Measurements from ENCODE around the gene ZNF414. TPM values are rescaled to one million over a fixed set of nuclear protein-coding genes. Genes with fewer than 3 reads are reported as not detected.
"Not testable (repeated sequence)": the region's sequence is repeated elsewhere in the genome, so short reads cannot be mapped to it uniquely, and the experiment has no call there.

The ZNF414 gene
- total RNA-seq (10 to 100 TPM; 15.4 to 19.2 TPM), polyA plus RNA-seq (ENCODE audit: insufficient read length in 6 of 6) (10 to 100 TPM; 17.0 to 32.4 (median 18.6) TPM)
- long read RNA-seq, donor 1, transcript ZNF414-202 (8 exons, 2,300 nt) = major isoform, 5 of 14 reads
- long read RNA-seq, donor 1, partial matches to known transcripts = 5 of 14 reads
- long read RNA-seq, donor 1, other reads (novel, unspliced or antisense) = 0 of 14 reads
- long read RNA-seq, donor 2, transcript ZNF414-202 (8 exons, 2,300 nt) = major isoform, 5 of 14 reads
- long read RNA-seq, donor 2, partial matches to known transcripts = 5 of 14 reads
- long read RNA-seq, donor 2, other reads (novel, unspliced or antisense) = 0 of 14 reads
- long read RNA-seq, donor 3, partial matches to known transcripts = 0 of 1 reads
- long read RNA-seq, donor 3, other reads (novel, unspliced or antisense) = 0 of 1 reads
- long read RNA-seq, donor 4, partial matches to known transcripts = 0 of 1 reads
- long read RNA-seq, donor 4, other reads (novel, unspliced or antisense) = 0 of 1 reads
- long read RNA-seq, donor 5, transcript ZNF414-202 (8 exons, 2,300 nt) = major isoform, 5 of 7 reads
- long read RNA-seq, donor 5, partial matches to known transcripts = 0 of 7 reads
- long read RNA-seq, donor 5, other reads (novel, unspliced or antisense) = 0 of 7 reads
- long read RNA-seq, donor 6, partial matches to known transcripts = 0 of 1 reads
- long read RNA-seq, donor 6, other reads (novel, unspliced or antisense) = 0 of 1 reads
- long read RNA-seq, donor 7, partial matches to known transcripts = 0 of 3 reads
- long read RNA-seq, donor 7, other reads (novel, unspliced or antisense) = 0 of 3 reads
- long read RNA-seq, donor 8, transcript ZNF414-202 (8 exons, 2,300 nt) = major isoform, 8 of 16 reads
- long read RNA-seq, donor 8, partial matches to known transcripts = 5 of 16 reads
- long read RNA-seq, donor 8, other reads (novel, unspliced or antisense) = 0 of 16 reads
- long read RNA-seq, donor 9 = 0 reads
- long read RNA-seq, donor 10, partial matches to known transcripts = 0 of 1 reads
- long read RNA-seq, donor 10, other reads (novel, unspliced or antisense) = 1 of 1 reads
- long read RNA-seq, donor 11 = 0 reads
- long read RNA-seq, donor 12, transcript ZNF414-202 (8 exons, 2,300 nt) = major isoform, 5 of 5 reads
- long read RNA-seq, donor 12, partial matches to known transcripts = 0 of 5 reads
- long read RNA-seq, donor 12, other reads (novel, unspliced or antisense) = 0 of 5 reads

- peaks cover 0 to 14% of the 10 kb centered on the region in 2 donors for H3K36me3 ChIP-seq
- peak within 1 kb of the TSS; percentile 56 to 66 for H3K4me3 ChIP-seq
- DNase-seq = peak; percentile 95 to 97 (median 96)
- peaks cover 8 to 67% of the 10 kb centered on the region in 2 donors for H3K4me1 ChIP-seq
- no peaks in the 10 kb centered on the region for H3K9me3 ChIP-seq
- H3K27ac ChIP-seq = peak within 1 kb of the TSS; percentile 97 to 99
- ATAC-seq = peak; percentile 92
- no peaks in the 10 kb centered on the region for H3K27me3 ChIP-seq
- TF ChIP-seq CTCF (IDR thresholded peaks at IDR 0.05) = no peak
- intact Hi-C loops (cut with DNase I) = no loop called here
Measured at GRCh38 chr19:8513687-8514504, at the start of gene ZNF414. Gene ZNF414 (minus strand): TSS chr19:8514167. CDS start chr19:8514046, 121 bp downstream.

- Histone ChIP-seq H3K4me1 (peaks cover 0 to 71% of the 10 kb centered on the region in 2 donors), H3K4me3 (no peak overlapping the region), H3K27me3 (no peaks in the 10 kb centered on the region), H3K9me3 (no peaks in the 10 kb centered on the region), H3K36me3 (no peaks in the 10 kb centered on the region), H3K27ac (peak overlapping the region in 1 of 2 donors; percentile 5)
- no peak for ATAC-seq
- no peak for TF ChIP-seq CTCF (IDR thresholded peaks at IDR 0.05)
- DNase-seq = no peak
- intact Hi-C loops (cut with DNase I) = no loop called here
Measured at GRCh38 chr19:8561075-8561764, 47.3 kb upstream of the ZNF414 start.

GRCh38 chr19:8558325-8558724 is 44.4 kb upstream of the ZNF414 start:
- H3K36me3 ChIP-seq = peaks cover 0 to 24% of the 10 kb centered on the region in 2 donors
- DNase-seq = no peak
- no peak for TF ChIP-seq CTCF (IDR thresholded peaks at IDR 0.05)
- H3K27me3 ChIP-seq = no peaks in the 10 kb centered on the region
- no peak for ATAC-seq
- no peak overlapping the region for H3K4me3 ChIP-seq
- H3K4me1 ChIP-seq = peaks cover 0 to 45% of the 10 kb centered on the region in 2 donors
- H3K27ac ChIP-seq = no peak overlapping the region
- intact Hi-C loops (cut with DNase I) = no loop called here
- H3K9me3 ChIP-seq = no peaks in the 10 kb centered on the region

GRCh38 chr19:8557642-8558238 is 43.8 kb upstream of the ZNF414 start:
- Histone ChIP-seq H3K27ac (no peak overlapping the region), H3K9me3 (no peaks in the 10 kb centered on the region), H3K27me3 (no peaks in the 10 kb centered on the region), H3K4me1 (peaks cover 0 to 39% of the 10 kb centered on the region in 2 donors), H3K36me3 (peaks cover 0 to 29% of the 10 kb centered on the region in 2 donors), H3K4me3 (no peak overlapping the region)
- TF ChIP-seq CTCF (IDR thresholded peaks at IDR 0.05) = no peak
- DNase-seq = no peak
- peak; percentile 49 for ATAC-seq
- intact Hi-C loops (cut with DNase I) = no loop called here

GRCh38 chr19:8553729-8554128 is 39.8 kb upstream of the ZNF414 start:
- H3K9me3 ChIP-seq; H3K27ac ChIP-seq; intact Hi-C loops (cut with DNase I); H3K27me3 ChIP-seq; DNase-seq; ATAC-seq; H3K4me3 ChIP-seq: not testable (repeated sequence)
- Histone ChIP-seq H3K4me1 (peaks cover 0 to 16% of the 10 kb centered on the region in 2 donors), H3K36me3 (peaks cover 0 to 70% of the 10 kb centered on the region in 2 donors)
